GM12878 (cell line): Measurements from ENCODE around the gene SAPCD2. TPM values are rescaled to one million over a fixed set of nuclear protein-coding genes. Genes with fewer than 3 reads are reported as not detected.

ENCODE experiments used
- ATAC-seq: fragments of 200-7000 bp; cut with Tn5 transposase; 3 replicates; pipeline ENCODE4 v1.9.1; 2020; ENCODE audit warnings: mild to moderate bottlenecking, moderate library complexity
- BruUV-seq: library from RNA; stranded (reverse); fragments of 400-500 nt; replicated peaks from 2 replicates; lab custom pipeline; 2021; lab: Mats Ljungman, UMichigan
- CTCF ChIA-PET: fragments of 300-600 bp; sonication (Branson Sonifier 250); formaldehyde crosslinking; extraction: SDS; loops from one replicate; lab custom pipeline; 2021; ENCODE audit warnings: inconsistent platforms; lab: Yijun Ruan, JAX
- POLR2A ChIA-PET: fragments of 350-600 bp; formaldehyde crosslinking; extraction: SDS; loops from one replicate; lab custom pipeline; 2021; ENCODE audit warnings: inconsistent platforms; lab: Charles Lee
- RAD21 ChIA-PET: fragments of 300-600 bp; sonication (Branson Sonifier 250); formaldehyde crosslinking; loops from one replicate; lab custom pipeline; 2023; ENCODE audit warnings: antibody characterized with exemption; ENCODE audit not compliant: unreplicated experiment; lab: Charles Lee
- SMC1A ChIA-PET: fragments of 300-600 bp; sonication (Branson Sonifier 250); formaldehyde crosslinking; loops from one replicate; lab custom pipeline; 2023; ENCODE audit not compliant: unreplicated experiment, uncharacterized antibody; lab: Charles Lee
- DNase-seq: peaks from one replicate; pipeline ENCODE4 v3.0.0-alpha.2; 2011; ENCODE audit warnings: low read depth, low spot score
- FAIRE-seq: peaks from 3 replicates; lab custom pipeline; 2011; peaks lifted over from hg19 to GRCh38; lab: Jason Lieb, UNC
- H2AFZ ChIP-seq: 2 replicates; pipeline ENCODE4 v1.6.0; 2011; ENCODE audit warnings: low read depth, low read length, control low read depth; ENCODE audit not compliant: control insufficient read depth
- H3K27ac ChIP-seq: 2 replicates; pipeline ENCODE4 v1.5.1; 2011; ENCODE audit warnings: control low read depth; ENCODE audit not compliant: control insufficient read depth, insufficient read depth
- H3K27me3 ChIP-seq, 2 experiments: replicated peaks in 1 of 2; 2 replicates each; pipeline versions ENCODE4 v1.6.0 to v1.6.1; 2011; ENCODE audit warnings: low read length in 1 of 2; ENCODE audit not compliant: control insufficient read depth in 2 of 2, insufficient read depth in 2 of 2
- H3K36me3 ChIP-seq, 2 experiments: 2 replicates each; pipeline ENCODE4 v1.5.1; 2011; ENCODE audit warnings: low read length in 1 of 2; ENCODE audit not compliant: control insufficient read depth in 2 of 2, insufficient read depth in 2 of 2
- H3K4me1 ChIP-seq: 2 replicates; pipeline ENCODE4 v1.6.1; 2011; ENCODE audit warnings: mild to moderate bottlenecking, low read length, moderate library complexity, mixed read lengths; ENCODE audit not compliant: control insufficient read depth, insufficient read depth
- H3K4me2 ChIP-seq: 2 replicates; pipeline ENCODE4 v1.6.0; 2011; ENCODE audit warnings: control low read depth; ENCODE audit not compliant: control insufficient read depth, insufficient read depth
- H3K4me3 ChIP-seq: fragments of 200-600 bp; sonication (generic); 2 replicates; pipeline ENCODE4 v1.5.1; 2016
- H3K79me2 ChIP-seq: 2 replicates; pipeline ENCODE4 v1.6.0; 2011; ENCODE audit warnings: low read length; ENCODE audit not compliant: control insufficient read depth, insufficient read depth
- H3K9ac ChIP-seq: 2 replicates; pipeline ENCODE4 v1.8.0; 2011; ENCODE audit warnings: low read length, control low read depth, mixed read lengths; ENCODE audit not compliant: control insufficient read depth, insufficient read depth
- H3K9me3 ChIP-seq: replicated peaks from 3 replicates; pipeline ENCODE4 v1.5.1; 2011; ENCODE audit warnings: mild to moderate bottlenecking, low read length; ENCODE audit not compliant: control insufficient read depth, insufficient read depth
- H4K20me1 ChIP-seq: 2 replicates; pipeline ENCODE4 v1.6.0; 2011; ENCODE audit not compliant: control insufficient read depth, insufficient read depth
- CEBPB ChIP-seq, 2 experiments: fragments of 150-350 bp in 1 of 2; IDR thresholded peaks; 2 replicates each; pipeline ENCODE4 v1.6.1; 2012 to 2014; ENCODE audit warnings: low read depth in 2 of 2, low read length in 2 of 2, borderline replicate concordance in 1 of 2, inconsistent platforms in 1 of 2
- MEF2B ChIP-seq: fragments of 450-650 bp; IDR thresholded peaks from 2 replicates; pipeline ENCODE4 v1.6.1; 2018; ENCODE audit warnings: mild to moderate bottlenecking, moderate library complexity; ENCODE audit not compliant: partially characterized antibody, poor library complexity, severe bottlenecking
- MTA2 ChIP-seq: fragments of 450-650 bp; IDR thresholded peaks from 2 replicates; pipeline ENCODE4 v1.6.1; 2016; ENCODE audit warnings: low read depth, mild to moderate bottlenecking, moderate library complexity
- RAD21 ChIP-seq: IDR thresholded peaks from 2 replicates; pipeline ENCODE4 v1.6.1; 2011; ENCODE audit warnings: mild to moderate bottlenecking, low read depth, low read length, moderate library complexity; ENCODE audit not compliant: insufficient read depth
- SIX5 ChIP-seq: IDR thresholded peaks from 2 replicates; pipeline ENCODE4 v1.6.1; 2011; ENCODE audit warnings: mild to moderate bottlenecking, low read depth, low read length, moderate library complexity; ENCODE audit not compliant: severe bottlenecking
- SKIL ChIP-seq: fragments of 450-650 bp; IDR thresholded peaks from 2 replicates; pipeline ENCODE4 v1.6.1; 2017; ENCODE audit warnings: mild to moderate bottlenecking, low read depth, inconsistent platforms; ENCODE audit not compliant: poor library complexity, severe bottlenecking
- SMC3 ChIP-seq: IDR thresholded peaks from 2 replicates; pipeline ENCODE4 v1.6.1; 2011; ENCODE audit warnings: low read length, improper control_type of control experiment, borderline replicate concordance
- STAT3 ChIP-seq: IDR thresholded peaks from 2 replicates; pipeline ENCODE4 v1.6.1; 2011; ENCODE audit warnings: low read depth, low read length, improper control_type of control experiment
- USF1 ChIP-seq: IDR thresholded peaks from 2 replicates; pipeline ENCODE4 v1.6.1; 2011; ENCODE audit warnings: borderline replicate concordance, low read depth, mild to moderate bottlenecking, moderate library complexity, mixed read lengths, low read length; ENCODE audit not compliant: insufficient read depth; ENCODE audit errors: extremely low read length
- USF2 ChIP-seq: IDR thresholded peaks from 2 replicates; pipeline ENCODE4 v1.6.1; 2011; ENCODE audit warnings: low read depth, low read length, improper control_type of control experiment, borderline replicate concordance
- WRNIP1 ChIP-seq: IDR thresholded peaks from 2 replicates; pipeline ENCODE4 v1.6.1; 2011; ENCODE audit warnings: low read depth, low read length, improper control_type of control experiment, borderline replicate concordance
- ZBED1 ChIP-seq: IDR thresholded peaks from 2 replicates; pipeline ENCODE4 v1.6.1; 2016; ENCODE audit warnings: borderline replicate concordance
- ZBTB33 ChIP-seq: fragments of 450-650 bp; IDR thresholded peaks from 2 replicates; pipeline ENCODE4 v1.6.1; 2017; ENCODE audit warnings: mild to moderate bottlenecking
- ZNF207 ChIP-seq: fragments of 450-650 bp; IDR thresholded peaks from 2 replicates; pipeline ENCODE4 v1.6.1; 2014; ENCODE audit warnings: antibody characterized with exemption, mild to moderate bottlenecking, borderline replicate concordance
- ZNF274 ChIP-seq: IDR thresholded peaks from one replicate; pipeline ENCODE4 v1.8.0; 2011; ENCODE audit not compliant: insufficient read length, insufficient read depth
- WGBS: methylation state at CpG from one replicate; pipeline ENCODE4 v1.1.6; 2016; ENCODE audit warnings: low lambda C conversion rate; ENCODE audit not compliant: insufficient replicate concordance, insufficient coverage; ENCODE audit errors: missing lambda C conversion rate; 5-methylcytosine and 5-hydroxymethylcytosine counted together
- in situ Hi-C: fragments of 300-500 bp; cut with MboI; formaldehyde crosslinking; loops from 9 replicates; pipeline ENCODE4 v1.14.3; 2018; ENCODE audit warnings: mixed read lengths
- intact Hi-C: fragments of 100-400 bp; cut with micrococcal nuclease; formaldehyde crosslinking; loops from one replicate; pipeline ENCODE4 v1.14.2; 2022; ENCODE audit not compliant: unreplicated experiment
- polyA plus RNA-seq, 11 experiments: library from polyadenylated mRNA; depleted of rRNA in 4 of 11; unstranded in 6 of 11; stranded (reverse) in 5 of 11; fragments of >200 nt; fragmentation: Nextera tagmentation in 4 of 11; fragmentation: Illumina TruSeq in 1 of 11; extraction: Ambion mirVana in 4 of 11; extraction: Trizol in 1 of 11; gene quantifications; 1 replicate in 1 of 11; 2 replicates in 10 of 11; pipeline versions ENCODE4 v1.2.1 to v1.2.3, GENCODE V29; 2011 to 2016; ENCODE audit warnings: inconsistent platforms in 2 of 11, missing spikeins in 2 of 11, low read depth in 1 of 11
- total RNA-seq, 4 experiments: library from RNA; depleted of rRNA in 3 of 4; stranded (reverse); fragments of >200 nt in 3 of 4; fragmentation: Illumina TruSeq in 1 of 4; extraction: Trizol in 1 of 4; gene quantifications; 2 replicates each; pipeline versions ENCODE4 v1.2.1 to v1.2.3, GENCODE V29; 2013 to 2021

Gene SAPCD2
- total and polyA plus RNA-seq, 10 of the 15 experiments (the other 5 are each of a cell fraction or from before 2014, with no cell fraction given): 1.6 to 35.2 (median 7.2) TPM

GRCh38 chr9:137077010-137077747 is 6.8 kb upstream of the SAPCD2 start, which contains the start of gene UAP1L1:
Gene UAP1L1, plus strand, starts transcription at chr9:137077517. Its CDS starts 16 bp downstream, at chr9:137077533.
- Histone ChIP-seq H3K9me3 (no peaks in the 10 kb centered on the region), H2AFZ (peak within 1 kb of the TSS; percentile 79), H3K9ac (peak within 1 kb of the TSS; percentile 68), H3K4me2 (peak within 1 kb of the TSS; percentile 72), H3K36me3 (peaks cover 0 to 5% of the 10 kb centered on the region in 2 experiments; a peak in 3 of 4 replicates), H3K4me3 (peak within 1 kb of the TSS; percentile 80), H4K20me1 (no peaks in the 10 kb centered on the region; the same call in 1 of the 2 replicates), H3K27ac (peak within 1 kb of the TSS; percentile 57), H3K4me1 (peaks cover 18% of the 10 kb centered on the region), H3K27me3 (no peaks in the 10 kb centered on the region), H3K79me2 (peaks cover 8% of the 10 kb centered on the region)
- ChIA-PET SMC1A (interaction anchor here (0.8 to 2.1 kb wide), 3 partner anchors 9 to 38 kb away, joined by 3 to 11 read pairs (median 4); partner anchors contain the start of gene MAN1B1), RAD21 (interaction anchor here (0.5 to 1.6 kb wide), 7 partner anchors 9 to 147 kb away, joined by 3 to 9 read pairs (median 4); partner anchors contain the start of gene MAN1B1), POLR2A (interaction anchor here (0.5 to 1.8 kb wide), 7 partner anchors 9 to 376 kb away, joined by 3 to 11 read pairs (median 4); partner anchors contain the start of genes MAN1B1 and TUBB4B), CTCF (interaction anchor here (1.1 to 1.7 kb wide), 5 partner anchors 9 to 234 kb away, joined by 3 to 11 read pairs (median 5); partner anchors contain the start of genes AJM1 and MAN1B1)
- in situ Hi-C loops (no loop called here), intact Hi-C loops (no loop called here)
- ATAC-seq (peak; percentile 85), DNase-seq (no peak), FAIRE-seq (no peak)
- WGBS: 1% methylated on average over 51 of the region's 87 CpGs
- BruUV-seq: no TSS peak
- TF ChIP-seq USF1: no peak
- no peak for TF ChIP-seq MTA2
- no peak for TF ChIP-seq WRNIP1
- TF ChIP-seq STAT3: no peak
- TF ChIP-seq ZBTB33: no peak
- TF ChIP-seq USF2: peak; percentile 15
- TF ChIP-seq SIX5: no peak
- peak; percentile 35 for TF ChIP-seq MEF2B
- TF ChIP-seq CEBPB (IDR thresholded peaks at IDR 0.05; ENCODE audit: borderline replicate concordance in 1 of 2, low read depth in 2 of 2, low read length in 2 of 2): no peak
- TF ChIP-seq ZNF274: no peak
- TF ChIP-seq RAD21: no peak
- no peak for TF ChIP-seq ZNF207
- TF ChIP-seq SKIL: no peak
- no peak for TF ChIP-seq ZBED1
- TF ChIP-seq SMC3: no peak
